CD14-positive monocyte (primary cell): ENCODE measurements around the gene AKR1C3. TPM values are rescaled to one million over a fixed set of nuclear protein-coding genes. Genes with fewer than 3 reads are reported as not detected.

ENCODE experiments used
- DNase-seq, 3 donors: peaks; one replicate each; pipeline ENCODE4 v3.0.0-alpha.2; 2011 to 2022
- H2AFZ ChIP-seq: 2 replicates; pipeline ENCODE4 v1.6.0; 2012; ENCODE audit warnings: mild to moderate bottlenecking, low read depth, low read length, inconsistent platforms; ENCODE audit not compliant: insufficient read depth, poor library complexity, severe bottlenecking
- H3K27ac ChIP-seq, 2 donors: 1 replicate in 1 of 2; 2 replicates in 1 of 2; pipeline ENCODE4 v1.5.1; 2012 to 2013; ENCODE audit warnings: low read length in 2 of 2, control low read depth in 1 of 2, inconsistent platforms in 1 of 2, low read depth in 1 of 2, mild to moderate bottlenecking in 1 of 2
- H3K27me3 ChIP-seq, 2 donors: one replicate each; pipeline versions ENCODE4 v1.6.0 to v1.6.1; 2011 to 2013; ENCODE audit warnings: low read length in 2 of 2; ENCODE audit not compliant: control insufficient read depth in 2 of 2, insufficient read depth in 2 of 2
- H3K36me3 ChIP-seq, 2 donors: replicated peaks in 1 of 2; 1 replicate in 1 of 2; 2 replicates in 1 of 2; pipeline versions ENCODE4 v1.5.1 to v1.6.1; 2012 to 2013; ENCODE audit warnings: low read length in 2 of 2, control low read depth in 1 of 2, inconsistent platforms in 1 of 2, mild to moderate bottlenecking in 1 of 2; ENCODE audit not compliant: insufficient read depth in 2 of 2, control insufficient read depth in 1 of 2
- H3K4me1 ChIP-seq, 2 donors: 1 replicate in 1 of 2; 2 replicates in 1 of 2; pipeline versions ENCODE4 v1.5.1 to v1.6.1; 2012 to 2013; ENCODE audit warnings: low read length in 2 of 2, control low read depth in 1 of 2, inconsistent platforms in 1 of 2, mild to moderate bottlenecking in 1 of 2, moderate library complexity in 1 of 2; ENCODE audit not compliant: insufficient read depth in 2 of 2, control insufficient read depth in 1 of 2
- H3K4me2 ChIP-seq: replicated peaks from 2 replicates; pipeline ENCODE3; 2012; ENCODE audit warnings: low read length, moderate library complexity, mild to moderate bottlenecking; ENCODE audit not compliant: poor library complexity, severe bottlenecking; ENCODE audit errors: extremely low read depth
- H3K4me3 ChIP-seq, 3 experiments: fragments of 200-600 bp in 1 of 3; sonication (generic) in 1 of 3; replicated peaks in 1 of 3; 1 replicate in 2 of 3; 2 replicates in 1 of 3; pipeline ENCODE4 v1.5.1; 2011 to 2013; ENCODE audit warnings: low read length in 3 of 3, mild to moderate bottlenecking in 3 of 3, control low read depth in 2 of 3, low read depth in 2 of 3, inconsistent platforms in 1 of 3, moderate library complexity in 1 of 3
- H3K79me2 ChIP-seq: 2 replicates; pipeline ENCODE4 v1.6.0; 2012; ENCODE audit warnings: mild to moderate bottlenecking, control low read depth, inconsistent platforms, low read length, moderate library complexity; ENCODE audit not compliant: insufficient read depth
- H3K9ac ChIP-seq: 2 replicates; pipeline ENCODE4 v1.6.0; 2017; ENCODE audit warnings: low read length, mild to moderate bottlenecking; ENCODE audit not compliant: insufficient read depth, poor library complexity, severe bottlenecking
- H3K9me3 ChIP-seq, 2 donors: replicated peaks in 1 of 2; 1 replicate in 1 of 2; 2 replicates in 1 of 2; pipeline versions ENCODE4 v1.5.1 to v1.6.1; 2012 to 2013; ENCODE audit warnings: low read length in 2 of 2, control low read depth in 1 of 2; ENCODE audit not compliant: control insufficient read depth in 1 of 2, insufficient read depth in 1 of 2
- H4K20me1 ChIP-seq: 2 replicates; pipeline ENCODE4 v1.6.0; 2012; ENCODE audit warnings: mild to moderate bottlenecking, low read length, control low read depth, moderate library complexity; ENCODE audit not compliant: insufficient read depth
- H3K27ac Mint-ChIP-seq, 7 donors: one replicate each; pipeline ENCODE4 v1.8.0; 2020; ENCODE audit warnings: mild to moderate bottlenecking in 7 of 7, mixed read lengths in 7 of 7, moderate library complexity in 6 of 7, inconsistent platforms in 2 of 7
- H3K27me3 Mint-ChIP-seq, 3 donors: one replicate each; pipeline ENCODE4 v1.8.0; 2021 to 2022; ENCODE audit warnings: low read depth in 3 of 3, mild to moderate bottlenecking in 3 of 3, mixed read lengths in 3 of 3, moderate library complexity in 3 of 3, inconsistent platforms in 1 of 3
- H3K36me3 Mint-ChIP-seq, 2 donors: one replicate each; pipeline ENCODE4 v1.8.0; 2020; ENCODE audit warnings: mixed read lengths in 2 of 2, inconsistent platforms in 1 of 2, mild to moderate bottlenecking in 1 of 2
- H3K4me1 Mint-ChIP-seq: one replicate; pipeline ENCODE4 v1.8.0; 2020; ENCODE audit warnings: mild to moderate bottlenecking, mixed read lengths
- H3K4me3 Mint-ChIP-seq, 2 donors: one replicate each; pipeline ENCODE4 v1.8.0; 2020; ENCODE audit warnings: mild to moderate bottlenecking in 2 of 2, mixed read lengths in 2 of 2, moderate library complexity in 1 of 2
- H3K9me3 Mint-ChIP-seq, 7 donors: one replicate each; pipeline ENCODE4 v1.8.0; 2020 to 2022; ENCODE audit warnings: mixed read lengths in 7 of 7, mild to moderate bottlenecking in 6 of 7, moderate library complexity in 6 of 7, inconsistent platforms in 2 of 7
- CTCF ChIP-seq: fragments of 200-600 bp; IDR thresholded peaks from one replicate; pipeline ENCODE4 v1.8.0; 2022; ENCODE audit warnings: antibody characterized with exemption, mild to moderate bottlenecking
- WGBS: methylation state at CpG from one replicate; pipeline ENCODE4 v1.1.5; 2013; ENCODE audit warnings: missing lambda C conversion rate; ENCODE audit not compliant: insufficient coverage; 5-methylcytosine and 5-hydroxymethylcytosine counted together
- intact Hi-C, 2 donors: fragments of 100-400 bp; cut with micrococcal nuclease; formaldehyde crosslinking; loops; one replicate each; pipeline versions ENCODE4 v1.15.0 to v1.15.1; 2023
- polyA plus RNA-seq, 3 donors: library from polyadenylated mRNA; depleted of rRNA in 1 of 3; unstranded in 2 of 3; stranded (reverse) in 1 of 3; fragments of 300-500 nt in 2 of 3; fragments of >200 nt in 1 of 3; fragmentation: Illumina TruSeq in 2 of 3; gene quantifications; 1 replicate in 2 of 3; 2 replicates in 1 of 3; pipeline ENCODE4 v1.2.3, GENCODE V29; 2012 to 2021

Gene AKR1C3
- polyA plus RNA-seq, 3 donors, result 1.1 to 2.4 (median 1.9) TPM

- Histone ChIP-seq H2AFZ (no peak overlapping the region), H3K36me3 (no peaks in the 10 kb centered on the region), H3K79me2 (no peaks in the 10 kb centered on the region), H3K4me1 (no peaks in the 10 kb centered on the region), H4K20me1 (no peaks in the 10 kb centered on the region), H3K9me3 (no peaks in the 10 kb centered on the region), H3K27ac (no peak overlapping the region), H3K9ac (no peak overlapping the region), H3K4me3 (no peak overlapping the region), H3K4me2 (no peak overlapping the region), H3K27me3 (no peaks in the 10 kb centered on the region)
- Mint-ChIP-seq H3K4me1 (no peaks in the 10 kb centered on the region), H3K27me3 (peaks cover 0 to 2% (median 2%) of the 10 kb centered on the region in 3 donors), H3K36me3 (no peaks in the 10 kb centered on the region), H3K4me3 (no peak overlapping the region), H3K27ac (no peak overlapping the region), H3K9me3 (peaks cover 0 to 5% (median 2%) of the 10 kb centered on the region in 7 donors)
- intact Hi-C loops, result no loop called here
- TF ChIP-seq CTCF, result no peak
- no peak for DNase-seq
- no CpG with 5 or more reads among the region's 2 CpGs for WGBS
Observed at GRCh38 chr10:5079306-5079830, 14.8 kb upstream of the AKR1C3 start.

- Mint-ChIP-seq H3K9me3 (peaks cover 0 to 5% (median 2%) of the 10 kb centered on the region in 7 donors), H3K4me3 (no peak overlapping the region), H3K27me3 (peaks cover 0 to 2% (median 2%) of the 10 kb centered on the region in 3 donors), H3K36me3 (no peaks in the 10 kb centered on the region), H3K27ac (no peak overlapping the region), H3K4me1 (no peaks in the 10 kb centered on the region)
- H3K27ac ChIP-seq, result no peak overlapping the region
- no peak for DNase-seq
- no peak overlapping the region for H3K9ac ChIP-seq
- intact Hi-C loops, result no loop called here
- WGBS, result 100% methylated on average over 1 of the region's 6 CpGs
- no peak for TF ChIP-seq CTCF
- no peaks in the 10 kb centered on the region for H3K79me2 ChIP-seq
- H3K4me2 ChIP-seq, result no peak overlapping the region
- H3K27me3 ChIP-seq, result no peaks in the 10 kb centered on the region
- no peak overlapping the region for H3K4me3 ChIP-seq
- H3K9me3 ChIP-seq, result no peaks in the 10 kb centered on the region
- H3K4me1 ChIP-seq, result no peaks in the 10 kb centered on the region
- no peak overlapping the region for H2AFZ ChIP-seq
- H3K36me3 ChIP-seq, result no peaks in the 10 kb centered on the region
- no peaks in the 10 kb centered on the region for H4K20me1 ChIP-seq
Observed at GRCh38 chr10:5079836-5080235, 14.4 kb upstream of the AKR1C3 start.
